GM19025 (cell line): ENCODE results near the gene PANK4.

Experiments
- ATAC-seq: cut with Tn5 transposase; IDR thresholded peaks from one replicate; pipeline ENCODE4 v1.9.1; 2021; ENCODE audit warnings: mild to moderate bottlenecking, low read depth, moderate library complexity; ENCODE audit not compliant: unreplicated experiment

Gene PANK4

GRCh38 chr1:2546515-2547209, 20.3 kb upstream of the PANK4 start:
- ATAC-seq = peak; percentile 17

GRCh38 chr1:2545754-2546514, 19.5 kb upstream of the PANK4 start:
- ATAC-seq = peak; percentile 30

DNA sequence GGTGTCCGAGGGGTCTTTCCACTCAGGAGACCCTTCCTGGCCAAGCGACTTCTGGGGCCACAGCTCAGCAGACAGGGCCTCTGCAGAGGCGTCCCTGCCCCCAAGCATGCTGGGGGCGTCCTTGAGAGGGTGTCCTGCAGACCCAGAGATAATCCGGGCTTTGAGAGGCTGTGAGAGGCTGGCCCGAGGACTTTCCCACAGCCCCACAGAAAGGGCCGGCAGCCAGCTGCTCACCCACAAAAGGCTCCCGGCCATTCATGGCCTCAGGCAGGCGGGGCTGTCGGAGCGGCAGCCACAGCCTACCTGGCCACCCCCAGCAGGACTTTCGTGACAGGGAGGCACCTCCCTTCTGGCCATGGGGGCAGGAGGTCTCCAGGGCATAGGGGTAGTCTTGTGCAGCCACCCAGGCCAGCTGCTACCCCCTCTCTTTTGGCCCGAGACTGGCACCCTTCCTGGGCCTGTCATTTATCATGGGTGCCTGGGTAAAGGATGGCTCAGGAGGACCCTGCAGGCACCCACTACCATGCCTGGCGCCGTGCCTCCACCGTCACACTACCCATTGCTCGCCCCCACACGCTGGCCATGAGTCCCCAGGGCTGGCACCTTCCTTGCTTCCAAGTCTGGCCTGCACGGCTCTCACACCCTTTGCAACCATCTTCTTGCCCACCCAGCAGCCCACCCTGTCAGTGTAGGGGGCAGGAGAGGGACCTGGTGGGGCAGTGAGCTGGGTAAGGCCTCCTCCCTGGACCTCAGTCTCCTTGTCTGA, 18.7 kb upstream of the PANK4 start:
- no peak for ATAC-seq

- ATAC-seq = no peak
These were observed 17.9 kb upstream of the PANK4 start for GRCh38 chr1:2544093-2544874.

- ATAC-seq = no peak
These were observed 17.2 kb upstream of the PANK4 start for GRCh38 chr1:2543543-2544092.

GRCh38 chr1:2542246-2542915, 16.0 kb upstream of the PANK4 start:
- ATAC-seq = no peak

DNA sequence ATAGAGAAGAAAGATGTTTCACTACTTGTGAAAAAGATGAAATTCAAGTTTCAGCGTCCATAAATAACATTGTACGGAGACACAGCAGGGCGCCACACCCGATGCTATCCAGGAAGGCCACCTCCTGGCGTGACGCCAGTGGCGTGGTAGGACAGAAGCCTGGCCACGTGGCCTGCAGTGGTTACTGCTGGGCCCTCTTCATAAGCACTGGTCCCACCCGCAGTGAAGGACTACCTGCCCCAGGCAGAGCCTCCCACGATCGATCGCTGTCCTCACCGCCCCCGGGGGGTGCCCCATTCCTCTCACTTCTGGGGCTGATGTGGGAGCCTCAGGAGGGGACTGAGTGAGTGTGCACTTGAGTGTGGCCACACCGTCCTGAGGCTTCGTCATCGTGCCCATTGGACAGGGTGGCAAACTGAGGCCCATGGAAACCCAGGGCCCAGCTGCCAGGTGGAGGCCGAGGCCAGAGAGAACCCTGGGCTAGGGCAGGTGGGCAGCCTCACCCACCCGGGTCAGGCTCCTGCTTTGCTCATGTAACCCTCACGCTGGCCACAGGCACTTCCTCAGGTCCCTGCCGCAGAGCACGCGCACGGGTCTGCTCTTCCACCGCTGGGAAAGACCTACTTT, 15.3 kb upstream of the PANK4 start:
- ATAC-seq = no peak

DNA sequence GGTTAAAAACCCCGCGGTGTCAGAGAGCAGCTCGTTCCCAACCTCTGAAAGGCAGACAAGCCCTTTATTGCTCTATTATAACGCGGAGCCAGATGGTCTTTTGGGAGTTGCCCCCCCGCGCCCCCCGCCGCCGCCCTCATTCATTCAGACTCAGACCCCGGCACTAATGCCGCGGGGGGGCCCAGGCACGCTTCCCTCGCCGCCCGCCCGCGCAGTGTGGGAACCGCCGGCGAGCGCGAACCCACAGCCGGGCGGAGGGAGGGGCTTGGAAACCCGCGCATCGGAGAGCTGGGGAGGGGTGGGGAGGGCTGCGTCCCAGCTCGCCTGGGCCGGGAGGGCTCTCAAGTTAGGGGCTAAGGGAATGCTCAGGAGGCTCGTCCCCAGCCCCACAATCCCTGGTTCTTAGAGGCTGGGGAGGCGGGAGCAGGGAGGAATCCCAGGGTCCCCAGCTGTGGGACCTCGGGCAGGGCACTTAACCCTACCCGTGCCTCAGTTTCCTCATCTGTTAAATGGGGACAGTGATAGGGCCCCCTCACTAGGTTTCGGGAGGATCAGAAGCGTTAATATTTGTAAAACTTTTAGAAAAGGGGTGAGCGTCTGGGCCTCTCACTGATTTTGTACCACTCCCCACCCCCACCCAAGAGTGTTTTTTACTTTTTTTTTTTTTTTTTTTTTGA, 14.6 kb upstream of the PANK4 start:
- ATAC-seq = no peak

DNA sequence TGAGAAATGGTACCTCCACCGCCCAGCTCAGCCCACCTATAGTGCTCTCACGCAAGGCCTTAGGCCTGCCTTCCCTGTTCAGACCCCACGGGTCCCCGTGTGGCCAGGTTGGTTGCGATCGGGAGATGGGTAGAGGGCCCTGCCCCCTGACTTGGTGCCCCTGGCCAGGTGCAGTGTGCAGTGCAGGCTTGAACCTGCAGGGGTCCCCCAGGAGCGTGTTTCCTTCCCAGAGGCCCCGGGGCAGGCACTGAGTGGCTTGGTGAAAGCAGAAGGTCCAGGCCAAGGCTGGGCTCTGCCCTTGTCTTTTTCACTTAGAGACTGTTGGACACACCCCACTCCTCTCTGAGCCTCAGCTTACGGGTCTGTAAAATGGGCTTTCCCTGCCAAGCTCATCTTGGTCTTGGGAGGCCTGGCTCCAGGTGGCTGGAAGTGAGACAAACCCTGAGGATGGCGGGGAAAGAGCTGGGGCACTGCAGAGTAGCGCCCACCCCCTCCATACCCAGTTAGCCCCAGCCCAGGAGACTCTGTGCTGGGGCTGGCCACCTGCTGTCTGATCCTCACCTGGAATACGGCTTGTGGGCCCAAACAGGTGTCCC, 13.0 kb upstream of the PANK4 start:
- no peak for ATAC-seq

DNA sequence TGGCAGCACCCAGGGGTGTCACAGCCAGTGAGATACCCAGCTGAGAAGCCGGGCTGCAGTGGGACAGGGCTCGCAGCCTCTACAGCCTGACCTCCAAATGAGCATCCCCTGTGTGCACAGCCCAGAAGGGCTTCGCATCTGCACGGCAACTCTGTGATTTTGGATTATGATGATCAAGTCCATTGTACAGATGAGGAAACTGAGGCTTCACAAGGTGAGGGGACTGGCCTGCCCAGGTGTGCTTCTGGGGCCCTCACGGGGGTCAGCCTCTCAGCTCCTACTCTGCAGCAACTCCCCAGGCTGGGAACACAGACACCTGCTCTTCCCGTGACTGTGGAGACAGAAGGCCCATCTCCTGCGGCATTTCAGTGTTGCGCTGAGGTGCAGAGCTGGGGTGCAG, 12.5 kb upstream of the PANK4 start:
- no peak for ATAC-seq

DNA sequence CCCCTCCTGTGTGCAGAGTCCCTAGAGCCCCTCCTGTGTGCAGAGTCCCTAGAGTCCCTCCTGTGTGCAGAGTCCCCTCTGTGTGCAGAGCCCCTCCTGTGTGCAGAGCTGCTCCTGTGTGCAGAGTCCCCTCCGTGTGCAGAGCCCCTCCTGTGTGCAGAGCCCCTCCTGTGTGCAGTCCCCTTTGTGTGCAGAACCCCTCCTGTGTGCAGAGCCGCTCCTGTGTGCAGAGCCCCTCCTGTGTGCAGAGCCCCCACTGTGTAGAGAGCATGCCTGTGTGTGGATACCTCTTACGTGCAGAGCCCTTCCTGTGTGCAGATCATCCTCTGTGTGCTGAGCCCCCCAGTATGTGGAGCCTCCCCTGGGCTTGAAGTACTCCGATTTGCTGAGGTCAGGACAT, 12.0 kb upstream of the PANK4 start:
- no peak for ATAC-seq

DNA sequence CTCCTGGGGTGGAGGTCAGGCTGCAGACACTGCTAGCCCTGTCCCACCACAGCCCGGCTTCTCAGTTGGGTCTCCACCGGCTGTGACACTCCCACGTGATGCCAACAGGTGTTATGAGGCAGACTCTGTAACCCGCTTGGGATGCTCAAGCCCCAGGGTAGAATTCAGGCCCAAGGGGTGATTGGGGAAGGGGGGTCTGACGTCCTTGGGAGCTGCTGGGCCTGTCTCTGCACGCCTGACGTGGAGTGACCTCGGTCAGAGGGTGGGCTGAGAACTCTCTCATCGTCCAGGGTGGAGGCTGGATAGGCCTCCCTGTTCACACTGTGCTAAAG, 11.4 kb upstream of the PANK4 start:
- ATAC-seq = no peak

- no peak for ATAC-seq
These were observed 9.6 kb upstream of the PANK4 start for GRCh38 chr1:2535981-2536380.

DNA sequence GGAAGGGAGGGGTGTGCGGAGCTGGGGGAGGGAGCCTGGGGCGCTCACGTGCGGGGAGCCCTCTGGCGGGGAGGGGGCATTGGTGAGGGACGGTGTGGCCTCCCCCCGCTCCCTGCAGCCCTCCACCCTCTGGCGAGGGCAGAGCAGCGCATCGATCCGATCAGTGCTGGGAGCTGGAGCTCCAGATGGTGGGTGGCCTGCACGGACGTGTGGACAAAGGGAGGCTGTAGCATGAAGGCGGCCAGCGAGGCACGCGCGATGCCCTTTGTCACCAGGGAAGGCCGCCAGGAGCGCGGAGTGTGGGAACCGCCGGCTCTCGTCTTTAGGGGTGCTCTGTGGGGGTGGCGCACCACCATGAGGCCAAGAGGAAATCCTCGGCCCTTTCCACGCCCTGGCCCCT, 9.1 kb upstream of the PANK4 start:
- ATAC-seq = no peak

DNA sequence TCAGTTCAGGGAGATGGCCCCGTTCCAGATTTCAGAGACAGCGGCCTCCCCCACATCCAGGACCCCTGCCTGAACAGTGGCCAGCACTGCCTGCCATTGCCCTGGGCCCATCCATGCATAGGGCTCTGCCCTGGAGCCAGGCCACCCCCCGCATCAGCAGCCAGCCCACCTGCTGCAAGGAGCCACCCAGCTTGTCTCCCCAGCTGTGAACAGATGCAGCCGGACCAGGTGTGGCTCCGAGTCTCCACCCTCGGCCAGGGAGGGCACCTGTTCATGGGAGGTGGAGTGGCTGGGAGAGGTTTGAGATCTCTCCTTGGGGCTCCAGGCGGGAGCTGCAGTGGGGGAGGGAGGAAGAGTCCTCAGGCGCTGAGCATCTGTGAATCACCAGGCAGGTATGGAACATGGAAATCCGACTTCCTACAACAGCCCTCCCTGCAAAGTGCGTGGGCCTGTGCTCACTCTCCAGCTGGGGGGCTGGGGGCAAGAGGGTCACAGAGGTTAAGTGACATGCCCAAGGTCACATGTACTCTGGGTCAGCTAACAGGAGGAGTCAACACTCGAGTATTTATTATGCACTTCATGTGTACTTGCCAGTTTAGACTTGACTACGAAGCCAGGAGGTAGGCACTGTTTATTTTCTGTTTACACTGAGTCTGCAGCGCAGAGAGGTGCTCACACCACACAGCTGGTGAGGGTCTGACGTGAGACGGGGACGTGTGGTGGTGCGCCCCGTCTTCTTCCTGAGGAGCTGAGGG, 8.5 kb upstream of the PANK4 start:
- ATAC-seq = no peak

- ATAC-seq = no peak
These were observed 7.9 kb upstream of the PANK4 start for GRCh38 chr1:2534315-2534686.

- ATAC-seq = no peak
These were observed 7.0 kb upstream of the PANK4 start for GRCh38 chr1:2533365-2533764.
